Measurements from ENCODE around the gene TMEM127. TPM values are rescaled to one million over a fixed set of nuclear protein-coding genes. Genes with fewer than 3 reads are reported as not detected.
"Not testable (repeated sequence)": the region's sequence is repeated elsewhere in the genome, so short reads cannot be mapped to it uniquely, and the experiment has no call there.

The TMEM127 gene
- total RNA-seq, 1 donor from 2014 or later: 12.4 TPM

DNA sequence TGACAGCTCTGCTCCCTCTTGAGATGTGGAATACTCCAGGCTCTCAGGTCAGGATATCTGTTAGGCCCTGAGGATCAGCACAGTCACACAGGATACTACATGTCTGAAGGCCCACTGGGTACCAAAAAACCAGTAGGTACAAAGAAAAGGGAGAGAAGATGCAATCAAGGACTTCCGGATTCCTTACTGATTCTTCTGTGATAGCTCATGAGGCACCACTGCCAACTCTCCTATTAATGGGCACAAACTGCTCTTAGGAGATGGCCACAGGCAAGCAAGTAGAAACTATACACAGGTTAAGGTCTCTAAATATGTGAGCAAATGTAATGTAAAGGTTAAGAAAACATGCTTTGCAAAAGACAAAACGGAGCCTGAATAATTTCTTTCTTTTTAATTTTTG, 3.5 kb downstream of the TMEM127 start:
- DNase-seq: no peak

DNA sequence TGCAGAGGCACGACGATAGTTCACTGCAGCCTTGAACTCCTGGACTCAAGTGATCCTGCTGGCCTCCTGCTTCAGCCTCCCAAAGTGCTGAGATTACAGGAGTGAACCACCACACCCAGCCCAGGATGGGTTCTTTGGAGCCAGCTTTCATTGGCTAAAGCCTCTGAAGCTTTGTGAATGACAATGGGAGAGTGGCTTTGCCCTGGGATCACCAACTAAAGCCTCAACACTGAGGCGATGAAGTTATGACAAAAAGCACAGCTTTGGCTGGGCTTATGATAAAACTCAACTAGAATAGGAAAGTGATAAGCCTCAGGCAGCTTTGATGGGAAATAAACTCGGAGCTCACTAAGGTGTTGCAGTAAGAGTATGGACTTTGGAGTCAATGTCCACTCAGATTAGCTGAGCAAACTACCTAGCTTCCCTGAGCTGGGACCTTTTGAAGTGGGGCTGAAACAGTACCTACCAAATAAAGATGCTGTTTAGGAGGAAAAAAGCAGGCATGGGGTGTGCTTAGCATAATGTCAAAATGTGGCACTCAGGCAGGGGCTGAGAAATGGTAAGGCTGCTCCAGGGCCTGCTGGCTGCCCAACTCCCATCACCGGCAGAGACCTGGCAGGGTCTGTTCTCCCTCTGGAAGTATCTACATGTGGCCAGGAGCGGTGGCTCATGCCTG, 4.3 kb downstream of the TMEM127 start:
- DNase-seq: no peak

DNA sequence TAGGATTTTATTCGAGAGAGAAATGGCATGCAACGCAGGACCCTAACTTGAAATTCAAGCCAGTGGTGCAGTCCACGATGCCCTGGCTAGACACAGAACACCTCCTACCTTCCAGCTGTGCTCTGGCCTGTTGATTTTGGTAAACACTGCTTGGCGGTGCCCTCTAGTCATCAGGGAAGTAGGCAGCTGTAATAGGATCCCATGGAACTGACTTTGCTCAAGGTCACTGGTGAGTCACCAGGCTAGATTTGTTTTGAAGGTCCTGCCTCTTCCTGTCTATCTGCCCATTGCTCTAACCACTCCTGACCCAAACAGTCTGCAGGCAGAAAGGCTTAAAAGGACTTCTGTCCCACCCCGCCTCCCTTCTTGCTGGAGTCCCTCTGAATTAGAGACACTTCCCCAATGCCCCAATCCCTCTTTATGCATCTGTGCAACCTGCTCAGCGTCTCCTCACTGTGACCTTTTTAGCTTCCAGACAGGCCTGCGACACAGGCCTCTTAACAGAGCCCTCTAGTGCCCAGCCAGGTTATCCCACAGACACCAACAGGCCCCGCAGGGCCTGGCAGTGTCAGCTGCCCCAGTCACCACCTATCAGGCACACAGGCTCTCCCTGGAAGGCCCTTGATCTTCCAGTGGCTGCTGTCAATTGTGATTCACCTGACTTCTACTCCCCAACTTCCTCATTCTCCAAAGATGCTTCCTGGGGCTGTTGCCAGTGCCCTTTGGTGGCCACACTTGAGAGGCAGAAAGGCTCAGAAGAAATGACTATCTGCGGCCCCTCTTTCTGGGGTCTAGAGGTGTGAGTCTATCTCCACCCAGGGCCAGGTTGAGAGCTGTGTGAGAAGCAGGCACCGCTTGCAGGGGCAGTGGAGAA, 5.2 kb downstream of the TMEM127 start:
- no peak for DNase-seq

DNA sequence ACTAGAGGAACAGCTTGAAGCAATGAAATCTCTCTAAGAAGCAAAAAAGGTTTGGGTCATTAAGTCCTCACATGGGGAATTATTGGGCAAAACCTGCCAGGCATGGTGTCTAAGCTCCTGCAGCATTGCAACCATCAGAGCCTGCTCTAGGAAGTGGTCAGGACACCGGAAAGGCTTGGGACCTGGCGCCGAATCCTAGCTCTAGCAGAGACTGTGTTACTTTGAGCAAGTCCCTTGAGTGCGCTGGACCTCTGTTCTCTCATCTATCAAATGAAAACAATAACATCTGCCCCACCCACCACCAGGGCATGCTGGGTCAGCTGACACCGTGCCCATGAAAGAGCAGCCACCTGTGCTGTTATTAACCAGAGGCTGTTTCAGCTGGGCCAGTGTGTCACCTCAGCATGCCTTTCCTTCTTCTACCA, 6.3 kb downstream of the TMEM127 start:
- DNase-seq: no peak

DNA sequence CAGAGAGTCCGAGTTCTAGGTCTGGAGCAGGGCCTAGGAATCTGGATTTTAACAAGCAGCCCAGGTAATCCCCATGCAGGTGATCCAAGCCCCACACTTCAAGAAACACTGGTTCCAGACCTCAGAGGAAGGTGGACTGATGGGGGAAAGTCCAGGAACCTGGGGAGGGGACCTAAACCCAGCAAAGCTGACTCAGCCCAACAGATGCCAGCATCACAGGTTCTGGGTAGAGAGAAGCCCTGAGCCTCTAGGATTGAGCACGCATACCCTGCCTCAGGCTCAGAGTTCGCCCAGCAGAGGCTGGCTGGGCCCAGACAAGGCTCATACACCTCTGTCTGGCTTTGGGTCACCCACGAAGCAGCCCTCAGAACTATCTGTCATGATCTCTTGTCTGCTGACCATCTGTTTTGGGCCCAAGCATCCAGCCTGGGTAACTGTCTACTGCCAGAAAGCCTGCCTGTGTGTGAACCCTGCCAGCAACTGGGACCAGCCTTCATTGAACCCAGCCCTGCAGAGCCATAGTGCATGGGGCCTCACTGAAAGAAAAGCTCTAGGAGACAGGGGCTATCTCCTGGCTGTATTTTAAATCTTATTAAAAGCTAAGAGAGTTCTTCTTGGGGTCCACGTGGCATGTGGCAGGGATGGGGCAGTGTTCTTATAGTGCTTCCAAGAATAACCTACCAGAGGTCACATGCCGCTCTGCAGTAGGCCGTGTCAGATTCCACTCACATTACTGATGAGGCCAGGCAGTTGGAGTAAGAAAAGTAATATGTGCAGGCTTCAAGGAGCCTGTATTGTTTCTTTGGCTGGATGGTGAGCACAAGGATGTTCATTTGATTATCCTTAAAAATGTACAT, 7.4 kb downstream of the TMEM127 start:
- no peak for DNase-seq

DNA sequence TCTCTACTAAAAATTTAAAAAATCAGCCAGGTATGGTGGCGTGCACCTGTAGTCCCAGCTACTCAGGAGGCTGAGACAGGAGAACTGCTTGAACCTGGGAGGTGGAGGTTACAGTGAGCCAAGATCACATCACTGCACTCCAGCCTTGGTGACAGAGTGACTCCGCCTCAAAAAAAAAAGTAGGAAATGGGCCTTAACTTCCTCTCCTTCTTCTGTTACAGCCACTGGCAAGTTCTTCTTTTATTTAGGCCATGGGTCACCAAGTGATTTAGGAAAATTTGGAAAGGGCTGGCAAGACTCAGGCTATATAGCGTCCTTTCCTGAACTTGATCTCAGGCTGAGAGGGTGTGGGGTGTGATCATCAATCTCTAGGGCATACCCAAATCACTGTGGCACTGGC, 8.1 kb downstream of the TMEM127 start:
- not testable (repeated sequence) for DNase-seq

DNA sequence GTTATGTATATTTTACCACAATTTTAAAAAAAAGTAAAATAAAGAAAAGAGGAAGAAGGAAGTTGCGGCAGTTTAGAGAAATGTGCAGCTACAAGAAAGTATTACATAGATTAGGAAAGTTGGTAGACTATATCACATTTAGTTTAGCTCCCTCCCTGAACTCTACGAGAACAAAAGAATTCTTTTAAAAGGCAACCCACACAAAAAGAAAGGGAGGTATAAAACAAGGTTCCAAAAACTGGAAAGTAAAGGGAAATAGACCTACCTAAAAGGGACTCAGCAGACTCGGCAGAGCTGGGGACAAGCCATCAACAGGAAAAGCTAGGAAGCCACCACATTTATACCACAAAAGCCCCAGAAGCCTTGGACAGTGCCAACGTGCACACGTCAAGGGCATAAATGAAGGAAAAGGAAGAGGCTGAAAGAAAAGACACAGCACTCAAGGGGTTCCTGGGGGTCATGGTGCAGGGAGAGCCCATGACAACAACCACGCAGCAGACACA, 9.1 kb downstream of the TMEM127 start:
- DNase-seq: no peak

DNA sequence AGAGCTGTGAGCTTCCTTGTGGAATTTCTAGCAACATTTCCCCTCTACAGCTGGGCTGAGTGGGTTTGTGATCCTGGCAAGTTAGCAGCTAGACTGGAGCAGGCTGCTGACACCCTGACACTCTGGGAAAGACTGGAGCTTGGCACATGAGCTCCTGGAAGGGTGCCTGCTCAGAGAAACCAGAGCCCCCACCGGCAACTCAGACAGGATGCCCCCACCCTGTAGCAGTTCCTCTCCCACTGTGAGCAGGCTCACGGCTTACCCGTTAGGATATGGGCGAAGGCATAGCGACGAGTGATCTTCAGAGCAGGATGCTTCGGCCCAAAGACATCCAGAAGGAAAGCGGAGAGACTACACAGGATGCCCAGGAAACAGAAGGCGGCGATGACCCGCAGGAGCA, 11.2 kb downstream of the TMEM127 start:
- no peak for DNase-seq

DNA sequence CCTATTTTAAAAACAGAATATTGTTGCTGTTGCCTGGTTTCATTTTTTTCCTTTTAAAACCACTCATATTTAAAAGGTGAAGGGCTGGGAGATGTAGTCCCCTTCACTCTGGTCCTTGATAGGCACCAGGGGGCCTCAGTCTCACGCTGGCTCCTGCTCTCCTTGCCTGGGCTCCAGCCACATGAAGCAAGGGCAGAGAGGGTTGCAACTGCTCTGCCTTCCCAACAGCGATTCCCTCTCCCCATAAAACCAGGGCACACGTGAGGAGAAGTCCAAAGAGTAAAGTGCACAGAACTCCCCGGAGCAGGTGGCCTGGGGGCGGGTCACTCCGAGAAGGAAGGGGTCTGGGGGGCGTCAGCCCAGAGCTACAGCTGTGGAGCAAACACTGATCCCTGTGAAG, 12.8 kb downstream of the TMEM127 start:
- no peak for DNase-seq

DNA sequence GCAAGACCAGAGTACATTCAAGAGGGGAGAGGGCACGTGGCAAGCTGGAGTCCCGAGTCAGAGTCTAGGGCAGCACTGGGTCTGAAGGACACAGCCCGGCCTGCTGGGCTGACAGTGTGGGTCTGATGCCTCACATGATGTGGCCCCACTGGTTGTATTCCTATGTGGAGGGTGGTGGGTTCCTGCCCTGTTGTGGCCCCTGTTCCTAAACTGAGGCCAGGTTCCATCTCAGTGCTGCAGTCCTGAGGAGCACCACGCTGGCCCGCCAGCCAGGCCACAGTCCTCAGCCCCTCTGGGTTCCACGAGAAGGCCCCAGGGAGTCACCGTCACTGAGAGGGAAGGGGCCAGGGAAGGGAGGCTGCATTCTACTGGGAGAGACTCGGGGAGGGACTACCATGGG, 13.3 kb downstream of the TMEM127 start:
- no peak for DNase-seq

DNA sequence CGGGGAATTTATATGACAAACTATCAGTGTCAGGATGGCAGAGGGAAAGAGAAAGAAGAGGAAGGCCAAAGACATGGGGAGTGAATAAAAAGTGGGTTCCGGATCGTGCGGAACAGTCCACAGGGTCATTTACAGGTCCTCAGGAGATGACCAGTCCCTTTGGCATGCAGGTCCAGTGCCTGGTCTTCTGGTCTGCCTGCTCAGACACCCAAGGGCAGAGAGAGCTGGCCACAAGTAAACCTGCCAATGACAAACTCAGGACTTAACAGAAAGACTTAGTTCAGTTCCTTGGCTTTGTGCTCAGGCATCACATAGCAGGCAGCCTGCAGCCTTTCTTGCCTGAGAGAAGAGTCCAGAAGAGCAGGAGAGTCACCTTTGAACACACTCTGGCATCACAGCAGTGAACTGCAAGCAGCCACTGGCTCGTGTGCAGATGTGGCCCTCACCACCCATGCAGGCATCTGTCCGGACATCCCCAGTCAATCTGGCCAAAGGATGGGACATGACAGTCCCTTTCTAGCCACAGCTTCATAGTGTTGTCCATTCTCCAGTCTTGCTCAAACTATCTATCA, 14.0 kb downstream of the TMEM127 start:
- DNase-seq: no peak

DNA sequence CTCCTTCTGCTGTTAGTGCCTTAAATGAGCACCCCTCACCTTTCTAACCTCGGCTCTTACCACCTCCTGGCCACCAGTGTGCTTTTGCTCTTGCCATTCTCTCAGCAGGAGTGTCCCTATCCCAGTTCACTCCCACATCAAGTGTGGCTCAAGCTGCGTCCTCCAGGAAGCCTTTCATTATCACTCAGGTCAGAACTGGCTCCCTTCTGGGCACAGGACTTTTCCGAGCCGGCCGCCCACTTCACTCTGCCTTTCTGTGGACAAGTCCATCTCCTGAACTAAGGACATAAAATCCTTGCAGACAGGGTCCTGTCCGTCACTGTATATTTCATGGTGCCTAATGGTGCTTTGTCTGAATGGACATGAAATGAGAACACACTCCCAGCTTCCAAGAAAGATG, 15.6 kb downstream of the TMEM127 start:
- no peak for DNase-seq

DNA sequence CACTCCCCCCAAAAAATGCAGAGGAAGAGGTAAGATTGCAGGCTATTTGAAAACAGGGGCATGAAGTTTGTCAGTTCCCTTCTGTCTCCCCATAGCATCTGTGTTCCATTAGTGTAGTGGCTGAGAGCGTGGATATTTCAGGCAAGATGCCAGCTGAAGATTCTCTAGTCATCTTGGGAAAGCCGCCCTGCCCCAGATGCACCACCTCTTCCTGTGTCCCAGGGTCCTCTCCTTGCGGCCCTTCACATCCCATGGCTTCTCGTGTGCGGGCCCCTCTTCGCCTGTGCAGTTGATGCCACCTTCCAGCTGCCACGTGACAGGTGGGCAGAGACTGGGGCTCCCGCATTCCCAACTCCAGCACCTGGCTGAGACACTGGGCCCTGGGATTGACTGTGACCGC, 16.1 kb downstream of the TMEM127 start:
- DNase-seq: peak; percentile 62

DNA sequence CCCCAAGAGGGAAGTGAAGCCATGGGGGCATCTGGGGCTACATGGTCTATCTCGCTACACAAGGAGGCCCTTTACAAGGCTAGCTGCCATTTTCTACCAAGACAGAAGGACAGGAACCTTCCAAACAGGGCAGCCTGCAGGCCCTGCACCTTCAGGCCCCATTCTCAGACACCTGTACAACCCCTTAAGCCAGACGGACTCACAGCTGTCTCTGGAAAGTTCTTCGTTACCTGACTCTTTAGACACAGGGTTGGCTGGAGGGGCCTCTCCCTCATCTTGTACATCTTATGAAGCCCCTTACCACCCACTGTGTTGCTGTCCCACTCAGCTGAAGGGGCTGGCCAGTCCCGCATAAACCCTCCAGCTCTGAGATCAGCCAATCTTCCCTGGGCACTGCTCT, 17.2 kb downstream of the TMEM127 start:
- DNase-seq: no peak

DNA sequence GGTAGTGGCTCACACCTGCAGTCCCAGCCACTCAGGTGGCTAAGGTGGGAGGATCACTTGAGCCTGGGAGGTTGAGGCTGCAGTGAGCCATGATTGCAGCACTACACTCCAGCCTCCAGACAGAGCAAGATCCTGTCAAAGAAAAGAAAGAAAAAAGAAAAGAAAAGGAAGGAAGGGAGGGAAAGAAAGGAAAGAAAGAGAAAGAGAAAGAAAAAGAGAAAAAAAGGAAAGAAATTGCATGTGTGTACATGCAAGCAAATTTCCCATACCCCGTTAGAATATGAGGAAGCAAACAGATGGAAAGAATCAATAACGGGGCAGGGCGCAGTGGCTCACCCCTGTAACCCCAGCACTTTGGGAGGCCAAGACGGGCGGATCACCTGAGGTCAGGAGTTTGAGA, 17.9 kb downstream of the TMEM127 start:
- DNase-seq: no peak

DNA sequence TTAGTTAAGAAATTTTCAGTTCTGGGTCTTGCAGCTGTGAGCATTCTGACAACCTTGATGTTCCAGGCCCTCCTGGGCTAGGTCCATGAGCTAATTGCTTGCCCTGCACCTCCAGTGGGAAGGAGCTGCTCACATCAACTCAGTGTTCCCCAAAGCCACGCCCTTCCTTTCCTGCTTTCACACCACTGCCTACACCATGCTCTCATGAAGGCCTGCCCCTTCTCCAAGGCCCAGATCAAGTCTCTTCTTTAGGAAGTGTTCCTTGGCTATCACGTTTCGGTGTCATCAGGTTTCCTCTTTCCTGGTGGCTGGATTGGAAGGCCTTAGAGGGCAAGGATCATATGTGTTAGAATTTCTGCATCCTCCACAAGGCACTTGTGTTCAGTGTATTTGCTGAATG, 18.8 kb downstream of the TMEM127 start:
- DNase-seq: no peak

DNA sequence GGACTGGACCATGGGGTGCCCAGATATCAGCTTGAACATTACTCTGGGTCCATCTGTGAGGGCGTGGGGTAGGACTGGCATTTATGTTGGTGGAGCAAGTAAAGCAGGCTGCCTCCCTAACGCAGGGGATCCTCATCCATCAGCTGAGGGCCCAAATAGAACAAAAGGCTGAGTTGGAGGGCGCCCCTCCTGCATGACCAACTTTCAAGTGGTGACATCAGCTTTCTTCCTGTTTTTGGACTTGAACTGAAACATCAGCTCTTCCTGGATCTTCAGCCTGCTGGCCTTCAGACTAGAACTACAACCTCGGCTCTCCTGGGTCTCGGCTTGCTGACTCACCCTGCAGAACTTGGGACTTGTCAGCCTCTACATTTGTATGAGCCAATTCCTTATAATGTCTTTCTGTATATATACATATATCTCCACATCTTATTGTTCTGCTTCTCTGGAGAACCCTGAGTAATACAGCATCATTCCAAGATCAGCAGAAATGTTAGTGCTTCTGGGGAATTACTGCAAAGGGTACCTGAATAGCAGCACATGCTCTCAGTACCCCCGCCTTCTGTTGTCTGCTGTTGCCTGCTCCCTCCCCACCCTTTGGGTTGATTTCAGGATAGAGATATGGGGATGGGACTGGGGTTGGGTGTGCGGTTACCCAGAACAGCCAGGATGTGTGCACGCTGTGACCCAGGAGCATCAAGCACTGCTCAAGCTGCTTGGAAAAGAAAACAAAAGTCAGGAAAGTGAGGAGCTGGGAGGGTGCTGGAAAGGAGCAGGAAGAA, 20.0 kb downstream of the TMEM127 start:
- no peak for DNase-seq

DNA sequence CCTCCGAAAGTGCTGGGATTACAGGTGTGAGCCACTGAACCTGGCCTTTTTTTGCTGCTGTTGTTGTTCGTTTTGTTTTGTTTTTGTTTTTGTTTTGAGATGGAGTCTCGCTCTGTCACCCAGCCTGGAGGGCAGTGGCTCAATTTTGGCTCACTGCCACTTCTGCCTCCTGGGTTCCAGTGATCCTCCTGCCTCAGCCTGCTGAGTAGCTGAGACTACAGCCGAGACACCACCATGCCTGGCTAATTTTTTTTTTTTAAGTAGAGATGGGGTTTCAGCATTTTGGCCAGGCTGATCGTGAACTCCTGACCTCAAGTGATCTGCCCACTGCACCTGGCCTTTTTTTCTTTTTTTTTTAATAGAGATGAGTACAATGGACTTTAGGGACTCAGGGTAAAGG, 22.0 kb downstream of the TMEM127 start:
- no peak for DNase-seq

DNA sequence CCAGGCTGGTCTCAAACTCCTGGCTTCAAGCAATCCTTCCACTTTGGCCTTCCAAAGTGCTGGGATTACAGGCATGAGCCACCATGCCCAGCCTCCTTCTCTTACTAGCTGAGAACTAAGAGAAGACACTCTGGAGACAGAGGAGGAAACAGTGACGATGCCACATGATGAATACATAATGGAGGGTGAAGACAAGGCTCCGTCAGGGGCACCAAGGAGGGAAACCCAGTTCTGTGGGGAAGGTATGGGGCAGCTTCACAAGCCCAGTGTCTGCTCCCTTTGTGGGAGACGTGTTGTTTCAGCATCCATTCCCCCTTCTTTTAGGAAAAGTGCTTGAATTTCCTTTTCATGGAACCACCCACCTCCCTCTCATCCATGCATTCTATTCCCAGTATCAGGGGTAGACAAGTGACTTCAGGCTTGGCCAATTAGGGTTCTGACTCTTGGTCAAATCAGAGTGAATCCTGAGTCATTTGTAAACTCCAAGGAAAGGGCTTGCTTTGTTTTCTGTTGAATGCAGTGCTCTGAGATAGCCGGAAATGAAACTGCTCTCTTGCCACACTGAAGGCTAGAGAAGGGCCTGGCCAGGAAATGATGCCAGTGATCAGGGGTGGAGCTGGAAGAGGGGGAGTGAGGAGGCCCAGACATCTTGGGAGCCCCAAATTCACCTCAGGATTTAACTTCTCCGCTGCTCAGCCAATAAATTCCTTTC, 23.7 kb downstream of the TMEM127 start:
- DNase-seq: no peak

DNA sequence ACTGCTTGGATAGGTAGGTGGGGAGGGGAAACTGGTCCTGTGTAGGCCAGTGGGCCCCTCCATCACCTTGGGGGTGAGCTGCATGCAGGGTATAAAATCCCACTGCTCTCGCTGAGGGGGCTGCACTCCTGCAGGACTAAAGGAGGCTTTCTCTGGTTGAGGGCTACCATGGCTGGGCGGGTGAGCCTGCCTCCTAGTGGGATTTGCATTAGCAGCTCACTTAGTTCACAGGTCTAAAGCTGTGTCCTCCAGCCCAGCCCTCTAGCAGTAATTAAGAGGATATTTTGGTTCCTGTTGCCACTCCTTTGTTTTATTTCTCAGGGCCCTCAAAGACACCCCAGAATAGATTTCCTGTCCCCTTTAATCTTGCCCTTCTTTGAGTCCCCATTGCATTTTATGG, 24.6 kb downstream of the TMEM127 start:
- DNase-seq: no peak

Measured in skin of body (tissue), 2 donors.